Cardiac fibroblast (primary cell): Measurements from ENCODE around the gene ZNF385D.

ENCODE experiments used
- DNase-seq, 2 donors: peaks; one replicate each; pipeline versions ENCODE4 v3.0.0 to v3.0.0-alpha.2; 2010; ENCODE audit warnings: low read depth in 2 of 2
- H3K4me3 ChIP-seq, 2 donors: replicated peaks in 1 of 2; 1 replicate in 1 of 2; 2 replicates in 1 of 2; pipeline ENCODE4 v1.5.1; 2011; ENCODE audit warnings: low read depth in 2 of 2, low read length in 2 of 2, mild to moderate bottlenecking in 2 of 2, moderate library complexity in 1 of 2
- TF ChIP-seq, protein P1 (sequence below): IDR thresholded peaks from one replicate; pipeline ENCODE4 v1.5.1; 2011; ENCODE audit warnings: low read depth, mild to moderate bottlenecking, low read length, inconsistent platforms

ZNF385D gene

DNA sequence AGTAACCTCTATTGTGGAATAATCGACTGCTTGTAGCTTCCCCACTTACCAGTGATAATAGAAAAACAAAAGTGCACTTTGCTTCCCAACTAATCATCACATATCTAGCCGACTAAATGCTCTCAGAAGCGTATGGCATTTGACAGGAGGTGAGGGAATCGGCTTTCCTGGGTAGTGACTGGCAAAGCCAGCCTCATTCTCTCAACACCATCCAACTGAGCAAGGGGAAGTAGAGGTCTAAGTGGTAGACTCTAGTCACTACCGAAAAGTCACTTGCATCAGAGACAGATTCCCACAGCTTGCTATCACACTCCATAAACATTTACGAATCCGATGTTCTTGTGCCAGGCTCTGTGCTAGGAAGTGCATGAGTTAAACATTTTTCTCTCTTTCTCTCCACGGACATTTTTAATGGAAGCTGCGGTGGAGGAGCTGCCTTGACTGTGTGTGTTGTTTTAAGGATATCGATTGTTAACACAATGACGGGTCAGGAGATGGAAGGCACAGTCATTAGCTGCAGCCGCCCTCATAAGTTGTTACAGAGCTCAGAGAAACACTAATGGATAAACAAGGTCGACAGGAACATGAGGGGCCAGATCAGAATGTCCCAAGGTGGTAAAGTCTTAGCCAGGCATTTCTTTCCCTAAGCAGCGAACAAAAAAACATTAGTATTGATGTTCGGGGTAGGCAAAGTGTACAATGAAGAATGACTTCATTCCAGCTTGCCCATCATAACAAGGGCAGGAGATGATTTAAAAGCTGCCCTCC lies 11.9 kb downstream of the ZNF385D start:
- TF ChIP-seq, protein P1, sequence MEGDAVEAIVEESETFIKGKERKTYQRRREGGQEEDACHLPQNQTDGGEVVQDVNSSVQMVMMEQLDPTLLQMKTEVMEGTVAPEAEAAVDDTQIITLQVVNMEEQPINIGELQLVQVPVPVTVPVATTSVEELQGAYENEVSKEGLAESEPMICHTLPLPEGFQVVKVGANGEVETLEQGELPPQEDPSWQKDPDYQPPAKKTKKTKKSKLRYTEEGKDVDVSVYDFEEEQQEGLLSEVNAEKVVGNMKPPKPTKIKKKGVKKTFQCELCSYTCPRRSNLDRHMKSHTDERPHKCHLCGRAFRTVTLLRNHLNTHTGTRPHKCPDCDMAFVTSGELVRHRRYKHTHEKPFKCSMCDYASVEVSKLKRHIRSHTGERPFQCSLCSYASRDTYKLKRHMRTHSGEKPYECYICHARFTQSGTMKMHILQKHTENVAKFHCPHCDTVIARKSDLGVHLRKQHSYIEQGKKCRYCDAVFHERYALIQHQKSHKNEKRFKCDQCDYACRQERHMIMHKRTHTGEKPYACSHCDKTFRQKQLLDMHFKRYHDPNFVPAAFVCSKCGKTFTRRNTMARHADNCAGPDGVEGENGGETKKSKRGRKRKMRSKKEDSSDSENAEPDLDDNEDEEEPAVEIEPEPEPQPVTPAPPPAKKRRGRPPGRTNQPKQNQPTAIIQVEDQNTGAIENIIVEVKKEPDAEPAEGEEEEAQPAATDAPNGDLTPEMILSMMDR, result no peak
- no peak overlapping the region for H3K4me3 ChIP-seq
- no peak for DNase-seq

DNA sequence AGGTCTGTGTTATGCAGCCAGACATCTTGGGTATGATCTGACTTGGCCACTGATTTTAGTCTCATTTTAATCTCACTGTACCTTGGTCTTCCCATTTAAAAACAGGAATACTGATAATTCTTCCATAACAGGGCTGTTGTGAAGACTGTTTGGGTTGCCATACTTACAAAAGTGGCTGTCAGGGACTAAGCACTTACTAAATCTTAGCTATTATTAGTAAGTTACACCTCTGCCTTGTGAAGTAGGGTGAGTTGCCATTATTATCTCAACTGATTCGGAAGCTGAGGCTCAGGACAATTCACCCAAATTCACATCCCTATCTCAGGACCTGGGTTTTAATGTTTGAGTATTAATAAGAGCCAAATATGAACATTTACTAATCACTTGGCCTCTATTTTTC lies 12.7 kb downstream of the ZNF385D start:
- no peak overlapping the region for H3K4me3 ChIP-seq
- no peak for DNase-seq
- TF ChIP-seq, protein P1, result no peak

DNA sequence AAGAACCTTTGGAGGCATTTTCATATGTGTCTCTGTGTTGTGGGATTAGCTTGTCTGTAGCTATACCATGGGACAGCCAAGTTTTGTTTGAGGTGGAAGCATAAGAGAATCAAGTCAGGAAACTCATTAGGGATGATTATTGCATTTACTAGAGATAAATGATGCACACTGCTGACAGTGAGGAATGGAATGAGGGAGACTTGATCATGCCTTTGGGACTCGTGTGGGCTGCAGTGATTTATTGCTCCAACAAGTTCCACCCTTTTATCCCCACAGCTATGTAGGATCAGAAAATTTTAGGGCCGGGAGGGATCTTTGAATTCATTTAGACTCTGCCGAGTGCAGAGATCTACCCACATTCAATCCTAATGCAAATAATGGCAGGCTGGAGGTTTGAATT lies 16.3 kb downstream of the ZNF385D start:
- TF ChIP-seq, protein P1, result no peak
- H3K4me3 ChIP-seq, result no peak overlapping the region
- DNase-seq, result peak in 1 of 2 donors; percentile 36

DNA sequence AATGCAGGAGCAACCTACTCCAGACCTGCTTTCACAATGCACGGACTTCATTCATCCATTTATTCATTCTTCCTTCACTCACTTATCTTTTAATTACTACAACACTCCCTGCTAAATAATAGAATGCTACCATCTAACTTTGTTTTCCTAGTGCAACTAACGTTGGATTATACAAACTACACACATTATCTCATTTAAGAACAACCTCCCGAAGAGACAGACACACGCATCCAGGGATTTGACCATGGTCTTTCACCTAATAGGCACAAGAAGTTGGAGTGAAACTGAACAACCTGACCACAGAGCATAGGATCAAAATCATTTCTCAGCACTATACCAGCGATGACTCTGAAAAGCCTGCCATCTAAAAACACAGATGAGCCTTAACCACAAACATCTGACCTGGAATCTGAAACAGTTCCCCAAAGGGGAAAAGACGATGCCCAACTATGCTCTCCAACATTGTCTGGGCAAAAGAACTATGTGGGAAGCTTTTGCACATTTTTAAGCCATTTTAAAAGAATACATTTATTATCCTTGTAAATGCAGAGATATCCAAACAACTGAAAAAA lies 21.0 kb downstream of the ZNF385D start:
- TF ChIP-seq, protein P1, result no peak
- DNase-seq, result peak in 1 of 2 donors; percentile 38
- no peak overlapping the region for H3K4me3 ChIP-seq

DNA sequence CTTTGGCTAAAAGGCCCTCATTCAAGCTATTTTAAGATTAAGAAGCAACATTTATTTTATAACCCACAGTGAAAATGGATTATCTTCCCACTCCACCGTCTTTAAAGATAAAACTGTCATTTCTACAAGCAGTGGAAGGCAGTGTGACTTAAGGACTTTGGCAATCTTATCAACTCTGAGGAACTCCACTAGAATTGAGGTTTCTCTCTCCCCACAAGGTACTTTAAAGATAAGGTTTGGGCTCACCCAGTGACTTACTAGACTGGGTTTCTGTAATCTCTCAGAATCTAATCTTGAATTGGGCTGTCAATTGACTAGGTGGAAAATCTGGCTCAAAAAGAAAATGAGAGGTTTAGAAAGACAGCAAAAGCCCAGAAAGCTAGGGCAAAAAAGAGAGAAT lies 21.7 kb downstream of the ZNF385D start:
- no peak overlapping the region for H3K4me3 ChIP-seq
- DNase-seq, result no peak
- TF ChIP-seq, protein P1, result no peak

DNA sequence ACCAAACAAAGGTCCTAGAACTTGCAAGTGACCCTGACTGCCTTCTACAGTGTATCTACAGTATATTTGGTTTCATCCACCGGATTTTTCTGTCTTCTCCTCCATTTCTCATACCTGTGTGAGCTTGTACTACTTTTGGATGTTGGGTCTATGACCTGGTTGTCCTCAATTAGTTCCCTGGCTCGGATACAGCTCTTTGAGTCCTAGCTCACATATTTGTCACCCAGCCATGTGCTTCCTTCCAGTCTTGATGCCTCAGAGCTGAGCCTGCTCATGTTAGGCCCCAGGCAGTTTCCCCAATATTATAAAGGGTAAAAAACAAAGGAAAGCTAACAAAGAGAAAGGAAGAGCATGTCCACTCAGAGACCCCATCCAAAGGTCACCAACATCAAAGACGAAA lies 28.2 kb downstream of the ZNF385D start:
- DNase-seq, result no peak
- TF ChIP-seq, protein P1, result no peak
- no peak overlapping the region for H3K4me3 ChIP-seq

DNA sequence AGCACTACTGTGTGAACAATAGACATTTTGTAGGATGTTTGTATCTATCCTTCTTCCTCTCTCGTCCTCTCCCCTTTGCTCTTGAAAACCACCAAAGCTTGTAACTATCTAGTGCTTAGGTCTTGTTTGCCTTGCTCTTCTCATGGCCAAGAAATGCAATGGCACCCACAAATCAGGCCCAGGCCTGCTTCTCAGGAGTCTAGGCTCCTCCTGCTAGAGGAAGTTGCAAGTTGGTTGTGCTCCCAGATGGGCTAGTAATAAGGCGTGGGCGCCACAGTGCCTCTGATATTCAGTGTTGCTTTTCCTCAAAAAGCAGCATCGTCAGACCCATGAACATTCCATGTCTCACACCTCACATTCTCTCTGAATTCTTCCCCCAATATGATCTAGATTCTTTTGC lies 28.7 kb downstream of the ZNF385D start:
- TF ChIP-seq, protein P1, result no peak
- no peak for DNase-seq
- H3K4me3 ChIP-seq, result no peak overlapping the region
